Stimulated activated CD4-positive, alpha-beta T cell treated with anti-CD3 and anti-CD28 coated beads, Interleukin-4, amount 100 ng/mL, for 48 hours (primary cell): ENCODE data around the gene DEPDC4.
"Not testable (repeated sequence)": the region's sequence is repeated elsewhere in the genome, so short reads cannot be mapped to it uniquely, and the experiment has no call there.

Source experiments
- DNase-seq, 2 donors: peaks; one replicate each; pipeline ENCODE4 v3.0.0-alpha.2; 2020; ENCODE audit warnings: low read depth in 2 of 2

The DEPDC4 gene

GRCh38 chr12:100265107-100265506, 1.8 kb downstream of the DEPDC4 start:
- DNase-seq, result not testable (repeated sequence)

- DNase-seq, result no peak
These were observed 3.7 kb downstream of the DEPDC4 start for GRCh38 chr12:100263131-100263530.

- DNase-seq, result no peak
These were observed 8.8 kb downstream of the DEPDC4 start for GRCh38 chr12:100258127-100258526.

- DNase-seq, result no peak
These were observed 12.0 kb downstream of the DEPDC4 start for GRCh38 chr12:100254876-100255275.

GRCh38 chr12:100253437-100253836, 13.4 kb downstream of the DEPDC4 start:
- no peak for DNase-seq

- DNase-seq, result no peak
These were observed 15.0 kb downstream of the DEPDC4 start for GRCh38 chr12:100251917-100252316.

GRCh38 chr12:100249941-100250340, 16.9 kb downstream of the DEPDC4 start:
- no peak for DNase-seq

GRCh38 chr12:100248886-100249285, 18.0 kb downstream of the DEPDC4 start:
- no peak for DNase-seq

- no peak for DNase-seq
These were observed 19.1 kb downstream of the DEPDC4 start for GRCh38 chr12:100247765-100248164.

- DNase-seq, result no peak
These were observed 23.7 kb downstream of the DEPDC4 start for GRCh38 chr12:100243137-100243536.

GRCh38 chr12:100239589-100239988, 27.3 kb downstream of the DEPDC4 start:
- DNase-seq, result no peak

GRCh38 chr12:100238801-100239200, 28.1 kb downstream of the DEPDC4 start:
- DNase-seq, result no peak

- no peak for DNase-seq
These were observed 32.1 kb downstream of the DEPDC4 start for GRCh38 chr12:100234591-100235304.

GRCh38 chr12:100234166-100234565, 32.7 kb downstream of the DEPDC4 start:
- no peak for DNase-seq

GRCh38 chr12:100231873-100232272, 35.0 kb downstream of the DEPDC4 start:
- DNase-seq, result not testable (repeated sequence)

GRCh38 chr12:100229876-100230275, 37.0 kb downstream of the DEPDC4 start:
- no peak for DNase-seq

GRCh38 chr12:100229036-100229635, 37.7 kb downstream of the DEPDC4 start:
- DNase-seq, result no peak

GRCh38 chr12:100225491-100225890, 41.4 kb downstream of the DEPDC4 start:
- DNase-seq, result no peak

- not testable (repeated sequence) for DNase-seq
These were observed 44.7 kb downstream of the DEPDC4 start for GRCh38 chr12:100222173-100222572.

- DNase-seq, result no peak
These were observed 45.4 kb downstream of the DEPDC4 start for GRCh38 chr12:100221523-100221922.

- DNase-seq, result no peak
These were observed 47.4 kb downstream of the DEPDC4 start for GRCh38 chr12:100219328-100220109.

- no peak for DNase-seq
These were observed 50.5 kb downstream of the DEPDC4 start for GRCh38 chr12:100216337-100216736.

GRCh38 chr12:100215209-100215608, 51.7 kb downstream of the DEPDC4 start:
- DNase-seq, result no peak
